IMR-90 (cell line): ENCODE measurements around the gene TTC7B. TPM values are rescaled to one million over a fixed set of nuclear protein-coding genes. Genes with fewer than 3 reads are reported as not detected.

Source experiments
- ATAC-seq: fragments of 200-7000 bp; cut with Tn5 transposase; 2 replicates; pipeline ENCODE4 v1.9.1; 2020; ENCODE audit warnings: low read depth, mild to moderate bottlenecking, moderate library complexity
- BruUV-seq: library from RNA; stranded (reverse); fragments of 400-500 nt; replicated peaks from 2 replicates; lab custom pipeline; 2021; lab: Mats Ljungman, UMichigan
- CTCF ChIA-PET: fragments of 300-600 bp; formaldehyde crosslinking; extraction: SDS; loops from one replicate; lab custom pipeline; 2021; ENCODE audit warnings: antibody characterized with exemption; lab: Yijun Ruan, JAX
- POLR2A ChIA-PET: fragments of 300-600 bp; sonication (Branson Sonifier 250); formaldehyde crosslinking; loops from one replicate; lab custom pipeline; 2022; ENCODE audit warnings: antibody characterized with exemption; ENCODE audit not compliant: unreplicated experiment; lab: Charles Lee
- DNase-seq: peaks from one replicate; pipeline ENCODE4 v3.0.0; 2013
- H2AFZ ChIP-seq: replicated peaks from 2 replicates; pipeline ENCODE3; 2013; ENCODE audit warnings: low read length, mild to moderate bottlenecking; ENCODE audit not compliant: poor library complexity
- H2AK5ac ChIP-seq: 2 replicates; pipeline ENCODE4 v1.6.1; 2013; ENCODE audit warnings: low read depth, low read length, inconsistent platforms
- H2AK9ac ChIP-seq: replicated peaks from 2 replicates; pipeline ENCODE3; 2013; ENCODE audit warnings: mild to moderate bottlenecking, low read depth, low read length, moderate library complexity; ENCODE audit not compliant: poor library complexity
- H2BK120ac ChIP-seq: 2 replicates; pipeline ENCODE4 v1.6.1; 2013; ENCODE audit warnings: low read depth, low read length, inconsistent platforms
- H2BK15ac ChIP-seq: 3 replicates; pipeline ENCODE4 v1.6.1; 2013; ENCODE audit warnings: low read depth, low read length, inconsistent platforms
- H2BK20ac ChIP-seq: 2 replicates; pipeline ENCODE4 v1.6.1; 2013; ENCODE audit warnings: low read depth, mild to moderate bottlenecking, inconsistent platforms, low read length, moderate library complexity
- H2BK5ac ChIP-seq: 2 replicates; pipeline ENCODE4 v1.6.1; 2013; ENCODE audit warnings: mild to moderate bottlenecking, low read depth, low read length, inconsistent platforms; ENCODE audit not compliant: poor library complexity, severe bottlenecking
- H3K14ac ChIP-seq: replicated peaks from 2 replicates; pipeline ENCODE4 v1.6.1; 2013; ENCODE audit warnings: low read depth, low read length, inconsistent platforms
- H3K18ac ChIP-seq: 2 replicates; pipeline ENCODE4 v1.6.1; 2013; ENCODE audit warnings: low read depth, low read length, control low read depth
- H3K23ac ChIP-seq: 2 replicates; pipeline ENCODE4 v1.6.1; 2013; ENCODE audit warnings: low read depth, low read length, inconsistent platforms
- H3K27ac ChIP-seq: 2 replicates; pipeline ENCODE4 v1.5.1; 2013; ENCODE audit warnings: mild to moderate bottlenecking, control low read depth, low read length; ENCODE audit not compliant: insufficient read depth
- H3K27me3 ChIP-seq: 2 replicates; pipeline ENCODE4 v1.6.1; 2013; ENCODE audit warnings: low read length; ENCODE audit not compliant: control insufficient read depth, insufficient read depth
- H3K36me3 ChIP-seq: 2 replicates; pipeline ENCODE4 v1.6.1; 2013; ENCODE audit warnings: low read length, mixed read lengths; ENCODE audit not compliant: control insufficient read depth, insufficient read depth
- H3K4ac ChIP-seq: 2 replicates; pipeline ENCODE4 v1.6.1; 2013; ENCODE audit warnings: low read depth, low read length, inconsistent platforms
- H3K4me1 ChIP-seq: 2 replicates; pipeline ENCODE4 v1.6.1; 2013; ENCODE audit warnings: low read length, mixed read lengths; ENCODE audit not compliant: control insufficient read depth, insufficient read depth
- H3K4me2 ChIP-seq: 2 replicates; pipeline ENCODE4 v1.6.1; 2013; ENCODE audit warnings: low read depth, mild to moderate bottlenecking, control low read depth, low read length, moderate library complexity
- H3K4me3 ChIP-seq: 2 replicates; pipeline ENCODE4 v1.5.1; 2013; ENCODE audit warnings: low read depth, mild to moderate bottlenecking, control low read depth, low read length, moderate library complexity; ENCODE audit not compliant: insufficient read depth
- H3K56ac ChIP-seq: 2 replicates; pipeline ENCODE4 v1.6.1; 2013; ENCODE audit warnings: low read length, inconsistent platforms; ENCODE audit not compliant: insufficient read depth; ENCODE audit errors: extremely low read depth
- H3K79me1 ChIP-seq, 2 experiments: 2 replicates each; pipeline ENCODE4 v1.6.1; 2013; ENCODE audit warnings: low read length in 2 of 2, inconsistent platforms in 1 of 2, low read depth in 1 of 2
- H3K9ac ChIP-seq: 2 replicates; pipeline ENCODE4 v1.6.1; 2013; ENCODE audit warnings: low read depth, low read length, control low read depth
- H3K9me1 ChIP-seq: 2 replicates; pipeline ENCODE4 v1.6.1; 2013; ENCODE audit warnings: low read length, inconsistent platforms; ENCODE audit not compliant: insufficient read depth
- H3K9me3 ChIP-seq: 2 replicates; pipeline ENCODE4 v1.6.1; 2013; ENCODE audit warnings: low read length; ENCODE audit not compliant: control insufficient read depth, insufficient read depth
- H4K20me1 ChIP-seq: 2 replicates; pipeline ENCODE4 v1.6.1; 2013; ENCODE audit warnings: low read length, inconsistent platforms; ENCODE audit not compliant: insufficient read depth
- H4K5ac ChIP-seq: 2 replicates; pipeline ENCODE4 v1.6.1; 2013; ENCODE audit warnings: mild to moderate bottlenecking, low read depth, low read length, control low read depth
- H4K8ac ChIP-seq, 2 experiments: 2 replicates each; pipeline ENCODE4 v1.6.1; 2013; ENCODE audit warnings: low read depth in 2 of 2, low read length in 2 of 2, control low read depth in 1 of 2, inconsistent platforms in 1 of 2
- H4K91ac ChIP-seq: 2 replicates; pipeline ENCODE4 v1.6.1; 2013; ENCODE audit warnings: low read depth, low read length, inconsistent platforms; ENCODE audit not compliant: insufficient read depth
- BHLHE40 ChIP-seq: fragments of 150-350 bp; IDR thresholded peaks from 2 replicates; pipeline ENCODE4 v1.6.1; 2016; ENCODE audit warnings: mild to moderate bottlenecking, low read depth, low read length
- CEBPB ChIP-seq: IDR thresholded peaks from 2 replicates; pipeline ENCODE4 v1.6.1; 2012; ENCODE audit warnings: low read depth, low read length, improper control_type of control experiment
- CHD1 ChIP-seq: IDR thresholded peaks from 2 replicates; pipeline ENCODE4 v1.6.1; 2012; ENCODE audit warnings: low read depth, low read length, improper control_type of control experiment
- CTCF ChIP-seq: conservative IDR thresholded peaks from 2 replicates; pipeline ENCODE4 v1.5.1; 2012; ENCODE audit warnings: mild to moderate bottlenecking, low read depth, low read length, improper control_type of control experiment
- ELK1 ChIP-seq: fragments of 150-350 bp; IDR thresholded peaks from 2 replicates; pipeline ENCODE4 v1.6.1; 2016; ENCODE audit warnings: low read depth, mild to moderate bottlenecking, low read length, moderate library complexity, borderline replicate concordance
- FOS ChIP-seq: fragments of 150-350 bp; IDR thresholded peaks from 2 replicates; pipeline ENCODE4 v1.6.1; 2016; ENCODE audit warnings: low read depth, low read length
- MAZ ChIP-seq: IDR thresholded peaks from 2 replicates; pipeline ENCODE4 v1.6.1; 2012; ENCODE audit warnings: low read depth, mild to moderate bottlenecking, low read length, improper control_type of control experiment, moderate library complexity, borderline replicate concordance
- NFE2L2 ChIP-seq: fragments of 150-350 bp; IDR thresholded peaks from 2 replicates; pipeline ENCODE4 v1.6.1; 2016; ENCODE audit warnings: low read depth, mild to moderate bottlenecking, low read length
- RCOR1 ChIP-seq: IDR thresholded peaks from 2 replicates; pipeline ENCODE4 v1.6.1; 2012; ENCODE audit warnings: mild to moderate bottlenecking, low read length, improper control_type of control experiment; ENCODE audit not compliant: insufficient replicate concordance
- RFX5 ChIP-seq: IDR thresholded peaks from 2 replicates; pipeline ENCODE4 v1.8.0; 2012; ENCODE audit warnings: low read depth, mild to moderate bottlenecking, low read length, moderate library complexity
- SMC3 ChIP-seq: fragments of 150-350 bp; IDR thresholded peaks from 2 replicates; pipeline ENCODE4 v1.6.1; 2016; ENCODE audit warnings: low read depth, mild to moderate bottlenecking, antibody characterized with exemption, low read length, moderate library complexity
- WGBS, 2 experiments: methylation state at CpG; one replicate each; pipeline versions ENCODE4 v1.1.5 to v1.1.7; 2013; ENCODE audit warnings: missing lambda C conversion rate in 2 of 2; ENCODE audit not compliant: insufficient read length in 1 of 2; ENCODE audit errors: extremely low coverage in 2 of 2; 5-methylcytosine and 5-hydroxymethylcytosine counted together
- dilution Hi-C: fragments of 300-500 bp; cut with HindIII; formaldehyde crosslinking; loops from one replicate; pipeline ENCODE4 v1.14.3; 2018; ENCODE audit warnings: low sequenced_read_pairs; ENCODE audit not compliant: unreplicated experiment
- in situ Hi-C: fragments of 300-500 bp; cut with MboI; formaldehyde crosslinking; loops from 3 replicates; pipeline ENCODE4 v1.14.3; 2019; ENCODE audit warnings: low sequenced_read_pairs, inconsistent platforms, mixed read lengths
- intact Hi-C: fragments of 100-400 bp; cut with micrococcal nuclease; formaldehyde crosslinking; loops from 2 replicates; pipeline ENCODE4 v1.10.0; 2022
- polyA plus RNA-seq, 3 experiments: library from polyadenylated mRNA; depleted of rRNA; stranded (reverse); fragments of >200 nt; gene quantifications; 2 replicates each; pipeline ENCODE4 v1.2.3, GENCODE V29; 2012; ENCODE audit warnings: low replicate concordance in 1 of 3
- total RNA-seq: library from RNA; depleted of rRNA; stranded (reverse); fragments of >200 nt; gene quantifications from 2 replicates; pipeline ENCODE4 v1.2.3, GENCODE V29; 2012

TTC7B gene
- total and polyA plus RNA-seq, 2 of the 4 experiments (the other 2 are of a cell fraction) = 18.1 to 35.3 TPM

- TF ChIP-seq ELK1 = no peak
Observed at GRCh38 chr14:90521084-90521929, 294.9 kb downstream of the TTC7B start (continued).

DNA sequence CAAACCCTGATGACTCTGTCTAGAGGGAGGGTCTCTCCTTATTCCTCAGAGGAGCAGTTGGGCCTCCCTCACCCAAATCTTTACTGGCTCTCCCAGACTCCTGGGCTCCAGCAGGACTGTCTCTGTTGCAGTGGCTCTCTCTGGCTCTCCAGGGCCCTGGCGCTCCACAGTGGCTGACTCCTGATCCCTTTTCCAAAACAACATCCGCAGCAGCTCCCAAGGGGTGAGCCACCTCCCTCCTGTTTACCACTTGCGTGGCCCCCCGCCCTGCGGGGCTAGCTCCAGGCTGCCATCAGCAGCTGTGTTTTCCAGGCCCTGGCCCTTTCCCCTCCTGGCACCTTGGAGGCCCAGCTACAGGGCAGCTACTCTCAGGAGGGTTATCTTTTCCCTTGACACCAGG is 295.9 kb downstream of the TTC7B start:
- H3K36me3 ChIP-seq = no peaks in the 10 kb centered on the region
- H2AFZ ChIP-seq = no peak overlapping the region
- no peak overlapping the region for H3K18ac ChIP-seq
- peaks cover 5% of the 10 kb centered on the region for H3K9me1 ChIP-seq
- DNase-seq (no peak), ATAC-seq (no peak)
- no peak overlapping the region for H2AK9ac ChIP-seq
- no peak overlapping the region for H3K14ac ChIP-seq
- H2AK5ac ChIP-seq = no peak overlapping the region
- H2BK15ac ChIP-seq = no peak overlapping the region
- no peak overlapping the region for H3K4ac ChIP-seq
- H3K4me2 ChIP-seq = no peak overlapping the region
- H3K23ac ChIP-seq = no peak overlapping the region
- peaks cover 14% of the 10 kb centered on the region; the same call in 1 of the 2 replicates for H3K27me3 ChIP-seq
- 55% methylated on average over 3 of the region's 5 CpGs; no CpG with 5 or more reads in 1 of the 2 experiments for WGBS, 2 experiments
- no peaks in the 10 kb centered on the region; the same call in 1 of the 2 replicates for H4K20me1 ChIP-seq
- H3K9ac ChIP-seq = no peak overlapping the region
- H4K5ac ChIP-seq = no peak overlapping the region
- no peak overlapping the region for H3K27ac ChIP-seq
- ChIA-PET POLR2A (no interaction called here), CTCF (no interaction called here)
- in situ Hi-C loops (no loop called here), dilution Hi-C loops (no loop called here), intact Hi-C loops (loop anchor here (10.0 kb wide), 1 partner anchor 174 kb away; no protein-coding TSS in a partner anchor)
- no peak overlapping the region for H2BK120ac ChIP-seq
- H3K56ac ChIP-seq = no peak overlapping the region
- no peak overlapping the region for H4K91ac ChIP-seq
- no peaks in the 10 kb centered on the region; the same call in 1 of the 2 replicates for H3K9me3 ChIP-seq
- H2BK20ac ChIP-seq = no peak overlapping the region
- no TSS peak for BruUV-seq
- no peaks in the 10 kb centered on the region for H3K79me1 ChIP-seq
- no peak overlapping the region for H4K8ac ChIP-seq
- peaks cover 3% of the 10 kb centered on the region for H3K4me1 ChIP-seq
- H2BK5ac ChIP-seq = no peak overlapping the region
- no peak overlapping the region for H3K4me3 ChIP-seq
- no peak for TF ChIP-seq RCOR1
- no peak for TF ChIP-seq CHD1
- no peak for TF ChIP-seq MAZ
- no peak for TF ChIP-seq CTCF
- no peak for TF ChIP-seq ELK1
- no peak for TF ChIP-seq RFX5
- TF ChIP-seq SMC3 = no peak
- no peak for TF ChIP-seq BHLHE40
- TF ChIP-seq CEBPB = no peak
- TF ChIP-seq FOS = no peak
- TF ChIP-seq NFE2L2 = no peak
